GM18951 (cell line): ENCODE results near the gene MLLT6.

ENCODE experiments used
- POLR2A ChIP-seq: IDR thresholded peaks from 4 replicates; pipeline ENCODE4 v1.6.1; 2011; ENCODE audit warnings: mild to moderate bottlenecking; ENCODE audit not compliant: insufficient read length, insufficient read depth; ENCODE audit errors: extremely low read depth
- in situ Hi-C: fragments of 300-500 bp; cut with MboI; formaldehyde crosslinking; loops from one replicate; pipeline ENCODE4 v1.12.0; 2022; ENCODE audit warnings: low sequenced_read_pairs, mixed read lengths, inconsistent platforms; ENCODE audit not compliant: unreplicated experiment

Gene MLLT6

GRCh38 chr17:38741921-38742410, 36.9 kb downstream of the MLLT6 start:
- TF ChIP-seq POLR2A = no peak
- in situ Hi-C loops = loop anchor here (10.0 kb wide), 1 partner anchor 67 kb away; the partner anchor contains the start of gene EPOP

- no peak for TF ChIP-seq POLR2A
- in situ Hi-C loops = loop anchor here (10.0 kb wide), 1 partner anchor 68 kb away; the partner anchor contains the start of gene EPOP
These were observed 37.6 kb downstream of the MLLT6 start for GRCh38 chr17:38742411-38743308.

- in situ Hi-C loops = loop anchor here (10.0 kb wide), 1 partner anchor 69 kb away; the partner anchor contains the start of gene EPOP
These were observed 38.6 kb downstream of the MLLT6 start for GRCh38 chr17:38743556-38744171.

GRCh38 chr17:38745545-38745944, 40.5 kb downstream of the MLLT6 start:
- TF ChIP-seq POLR2A = no peak
- in situ Hi-C loops = loop anchor here (10.0 kb wide), 1 partner anchor 71 kb away; the partner anchor contains the start of gene EPOP

More at GRCh38 chr17:38743556-38744171, 38.6 kb downstream of the MLLT6 start:
- no peak for TF ChIP-seq POLR2A

- TF ChIP-seq POLR2A = no peak
These were observed 41.2 kb downstream of the MLLT6 start for GRCh38 chr17:38746004-38746848.

GRCh38 chr17:38746849-38747462, 41.9 kb downstream of the MLLT6 start:
- no peak for TF ChIP-seq POLR2A
- in situ Hi-C loops = loop anchor here (10.0 kb wide), 1 partner anchor 72 kb away; the partner anchor contains the start of gene EPOP

More at GRCh38 chr17:38746004-38746848, 41.2 kb downstream of the MLLT6 start:
- in situ Hi-C loops = loop anchor here (10.0 kb wide), 1 partner anchor 71 kb away; the partner anchor contains the start of gene EPOP

GRCh38 chr17:38747463-38748148, 42.5 kb downstream of the MLLT6 start:
- in situ Hi-C loops = loop anchor here (10.0 kb wide), 1 partner anchor 73 kb away; the partner anchor contains the start of gene EPOP
- no peak for TF ChIP-seq POLR2A

GRCh38 chr17:38748149-38748891, 43.2 kb downstream of the MLLT6 start, which contains the start of gene PCGF2:
TSS of gene PCGF2 (minus strand) at chr17:38748336. CDS start at chr17:38740402, 7,934 bp downstream.
- TF ChIP-seq POLR2A = peak; percentile 39
- in situ Hi-C loops = loop anchor here (10.0 kb wide), 1 partner anchor 74 kb away; the partner anchor contains the start of gene EPOP

- no peak for TF ChIP-seq POLR2A
- in situ Hi-C loops = loop anchor here (10.0 kb wide), 1 partner anchor 74 kb away; the partner anchor contains the start of gene EPOP
These were observed 43.8 kb downstream of the MLLT6 start for GRCh38 chr17:38748892-38749222.

GRCh38 chr17:38749223-38750043, 44.4 kb downstream of the MLLT6 start:
- in situ Hi-C loops = loop anchor here (10.0 kb wide), 1 partner anchor 75 kb away; the partner anchor contains the start of gene EPOP
- peak; percentile 75 for TF ChIP-seq POLR2A

- no peak for TF ChIP-seq POLR2A
- in situ Hi-C loops = no loop called here
These were observed 44.9 kb downstream of the MLLT6 start for GRCh38 chr17:38750044-38750311.
